ENCODE measurements around the gene FIGNL1.

DNA sequence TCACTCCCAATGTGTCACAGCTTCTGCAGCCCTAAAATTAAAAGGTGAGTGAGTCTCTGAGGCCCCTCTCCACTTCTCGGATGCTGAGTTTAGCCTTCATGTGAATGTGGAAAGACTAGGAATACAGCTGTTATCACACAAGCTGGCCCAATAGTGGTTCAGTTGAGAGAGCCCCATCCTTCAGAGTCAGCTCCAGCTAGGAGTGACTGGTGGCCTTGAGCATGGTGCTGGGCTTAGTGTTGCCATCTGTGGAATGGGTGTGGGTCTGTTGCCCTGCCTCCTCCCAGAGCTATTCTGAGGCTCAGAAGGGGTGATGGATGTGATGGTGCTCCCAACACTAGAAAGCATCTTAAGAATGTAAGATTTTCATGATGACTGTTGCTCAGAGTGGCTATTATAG, 55.8 kb downstream of the FIGNL1 start:
- TF ChIP-seq, protein P1, sequence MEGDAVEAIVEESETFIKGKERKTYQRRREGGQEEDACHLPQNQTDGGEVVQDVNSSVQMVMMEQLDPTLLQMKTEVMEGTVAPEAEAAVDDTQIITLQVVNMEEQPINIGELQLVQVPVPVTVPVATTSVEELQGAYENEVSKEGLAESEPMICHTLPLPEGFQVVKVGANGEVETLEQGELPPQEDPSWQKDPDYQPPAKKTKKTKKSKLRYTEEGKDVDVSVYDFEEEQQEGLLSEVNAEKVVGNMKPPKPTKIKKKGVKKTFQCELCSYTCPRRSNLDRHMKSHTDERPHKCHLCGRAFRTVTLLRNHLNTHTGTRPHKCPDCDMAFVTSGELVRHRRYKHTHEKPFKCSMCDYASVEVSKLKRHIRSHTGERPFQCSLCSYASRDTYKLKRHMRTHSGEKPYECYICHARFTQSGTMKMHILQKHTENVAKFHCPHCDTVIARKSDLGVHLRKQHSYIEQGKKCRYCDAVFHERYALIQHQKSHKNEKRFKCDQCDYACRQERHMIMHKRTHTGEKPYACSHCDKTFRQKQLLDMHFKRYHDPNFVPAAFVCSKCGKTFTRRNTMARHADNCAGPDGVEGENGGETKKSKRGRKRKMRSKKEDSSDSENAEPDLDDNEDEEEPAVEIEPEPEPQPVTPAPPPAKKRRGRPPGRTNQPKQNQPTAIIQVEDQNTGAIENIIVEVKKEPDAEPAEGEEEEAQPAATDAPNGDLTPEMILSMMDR (IDR thresholded peaks at IDR 0.05; ENCODE audit: insufficient read depth, low read depth, low read length) = no peak
- no peak for TF ChIP-seq EZH2 (IDR thresholded peaks at IDR 0.05; ENCODE audit: insufficient read depth, low read length)

Data from astrocyte (in vitro differentiated cells and primary cell).